Motor neuron (in vitro differentiated cells): ENCODE data around the gene ENO1. TPM values are rescaled to one million over a fixed set of nuclear protein-coding genes. Genes with fewer than 3 reads are reported as not detected.
"Not testable (repeated sequence)": the region's sequence is repeated elsewhere in the genome, so short reads cannot be mapped to it uniquely, and the experiment has no call there.

Experiments used
- ATAC-seq, 8 experiments: fragments of 200-7000 bp; cut with Tn5 transposase; replicated peaks in 6 of 8; 2 replicates each; pipeline ENCODE4 v1.8.0; 2021; ENCODE audit warnings: mild to moderate bottlenecking in 8 of 8, moderate library complexity in 8 of 8
- H3K27ac ChIP-seq, 2 donors: fragments of 250-450 bp; sonication (Bioruptor Pico); 2 replicates each; pipeline ENCODE4 v1.9.0; 2021; ENCODE audit warnings: antibody characterized with exemption in 2 of 2, mild to moderate bottlenecking in 2 of 2, moderate library complexity in 1 of 2
- H3K4me1 ChIP-seq, 2 donors: fragments of 250-450 bp; sonication (Bioruptor Pico); replicated peaks in 1 of 2; 2 replicates each; pipeline ENCODE4 v1.6.1; 2021; ENCODE audit warnings: antibody characterized with exemption in 2 of 2, mild to moderate bottlenecking in 2 of 2, moderate library complexity in 1 of 2
- H3K4me3 ChIP-seq, 5 donors: fragments of 250-450 bp; sonication (Bioruptor Pico); 2 replicates each; pipeline ENCODE4 v1.9.0; 2021; ENCODE audit warnings: antibody characterized with exemption in 5 of 5, mild to moderate bottlenecking in 5 of 5, moderate library complexity in 4 of 5
- WGBS, 10 experiments: fragments of 450-650 bp; shearing (Covaris generic); methylation state at CpG; one replicate each; pipeline ENCODE4 v1.0.0; 2022; 5-methylcytosine and 5-hydroxymethylcytosine counted together
- in situ Hi-C, 9 experiments: fragments of 400-800 bp; cut with MboI; loops; one replicate each; pipeline ENCODE4 v1.15.0; 2021; ENCODE audit warnings: low sequenced_read_pairs in 9 of 9, low pct_unique_long_range_greater_than_20kb in 2 of 9; ENCODE audit not compliant: unreplicated experiment in 9 of 9
- total RNA-seq, 8 experiments: library from RNA; unstranded; fragments of 300-600 nt; gene quantifications; 2 replicates each; pipeline versions ENCODE4 v1.2.3 to v1.2.4, GENCODE V29; 2022

Gene ENO1
- total RNA-seq, 8 experiments from 2014 or later: 1,090 to 3,052 (median 1,563) TPM

GRCh38 chr1:8889925-8890785 lies 11.7 kb upstream of the ENO1 start:
- H3K4me1 ChIP-seq: peaks cover 0 to 5% of the 10 kb centered on the region in 2 donors
- WGBS, 10 experiments: 7 to 97% (median 88%) methylated on average over 3 to 18 of the region's 18 CpGs
- ATAC-seq: peak; percentile 40 to 93 (median 66)
- H3K27ac ChIP-seq: no peak overlapping the region
- in situ Hi-C loops: no loop called here
- H3K4me3 ChIP-seq: no peak overlapping the region

- ATAC-seq: peak in 1 of 8 experiments; percentile 73
- Histone ChIP-seq H3K4me3 (no peak overlapping the region), H3K4me1 (peaks cover 0 to 5% of the 10 kb centered on the region in 2 donors), H3K27ac (no peak overlapping the region)
- in situ Hi-C loops: no loop called here
- WGBS, 10 experiments: 0 to 95% (median 86%) methylated on average over 2 to 10 of the region's 11 CpGs; no CpG with 5 or more reads in 2 of the 10 experiments
These were observed 10.8 kb upstream of the ENO1 start for GRCh38 chr1:8889103-8889846.

- H3K27ac ChIP-seq: no peak overlapping the region
- in situ Hi-C loops: no loop called here
- no peak for ATAC-seq
- peaks cover 0 to 11% of the 10 kb centered on the region in 2 donors for H3K4me1 ChIP-seq
- WGBS, 10 experiments: 78 to 100% (median 86%) methylated on average over 2 of the region's 2 CpGs; no CpG with 5 or more reads in 3 of the 10 experiments
- H3K4me3 ChIP-seq: no peak overlapping the region
These were observed 8.1 kb upstream of the ENO1 start for GRCh38 chr1:8886589-8886988.

- in situ Hi-C loops, H3K27ac ChIP-seq, ATAC-seq, H3K4me3 ChIP-seq: not testable (repeated sequence)
- H3K4me1 ChIP-seq: peaks cover 0 to 11% of the 10 kb centered on the region in 2 donors
- WGBS, 10 experiments: 89 to 97% (median 93%) methylated on average over 2 to 9 of the region's 9 CpGs; no CpG with 5 or more reads in 4 of the 10 experiments
These were observed 7.6 kb upstream of the ENO1 start for GRCh38 chr1:8886031-8886524.

DNA sequence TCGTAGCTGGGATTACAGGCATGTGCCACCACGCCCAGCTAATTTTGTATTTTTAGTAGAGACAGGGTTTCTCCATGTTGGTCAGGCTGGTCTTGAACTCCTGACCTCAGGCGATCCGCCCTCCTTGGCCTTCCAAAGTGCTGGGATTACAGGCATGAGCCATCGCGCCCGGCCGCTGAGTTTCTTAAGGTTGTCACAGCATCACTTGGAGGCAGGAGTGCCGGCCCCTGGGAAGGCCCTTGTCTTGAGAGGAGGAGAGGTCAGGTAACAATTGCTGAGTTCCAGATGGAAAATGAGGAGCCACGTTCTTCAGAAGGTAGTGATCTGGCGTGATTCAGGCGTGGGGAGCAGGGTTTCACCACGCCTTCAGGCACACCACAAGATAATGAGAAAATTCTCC lies 5.6 kb upstream of the ENO1 start:
- H3K4me3 ChIP-seq, in situ Hi-C loops, ATAC-seq, H3K27ac ChIP-seq: not testable (repeated sequence)
- H3K4me1 ChIP-seq: peaks cover 18 to 26% of the 10 kb centered on the region in 2 donors
- WGBS, 10 experiments: 60 to 100% (median 91%) methylated on average over 2 to 9 of the region's 13 CpGs; no CpG with 5 or more reads in 2 of the 10 experiments

GRCh38 chr1:8883491-8883890 lies 5.0 kb upstream of the ENO1 start:
- in situ Hi-C loops: no loop called here
- 0 to 80% (median 28%) methylated on average over 1 to 3 of the region's 3 CpGs; no CpG with 5 or more reads in 1 of the 10 experiments for WGBS, 10 experiments
- Histone ChIP-seq H3K27ac (no peak overlapping the region), H3K4me1 (peaks cover 18 to 26% of the 10 kb centered on the region in 2 donors), H3K4me3 (no peak overlapping the region)
- no peak for ATAC-seq

DNA sequence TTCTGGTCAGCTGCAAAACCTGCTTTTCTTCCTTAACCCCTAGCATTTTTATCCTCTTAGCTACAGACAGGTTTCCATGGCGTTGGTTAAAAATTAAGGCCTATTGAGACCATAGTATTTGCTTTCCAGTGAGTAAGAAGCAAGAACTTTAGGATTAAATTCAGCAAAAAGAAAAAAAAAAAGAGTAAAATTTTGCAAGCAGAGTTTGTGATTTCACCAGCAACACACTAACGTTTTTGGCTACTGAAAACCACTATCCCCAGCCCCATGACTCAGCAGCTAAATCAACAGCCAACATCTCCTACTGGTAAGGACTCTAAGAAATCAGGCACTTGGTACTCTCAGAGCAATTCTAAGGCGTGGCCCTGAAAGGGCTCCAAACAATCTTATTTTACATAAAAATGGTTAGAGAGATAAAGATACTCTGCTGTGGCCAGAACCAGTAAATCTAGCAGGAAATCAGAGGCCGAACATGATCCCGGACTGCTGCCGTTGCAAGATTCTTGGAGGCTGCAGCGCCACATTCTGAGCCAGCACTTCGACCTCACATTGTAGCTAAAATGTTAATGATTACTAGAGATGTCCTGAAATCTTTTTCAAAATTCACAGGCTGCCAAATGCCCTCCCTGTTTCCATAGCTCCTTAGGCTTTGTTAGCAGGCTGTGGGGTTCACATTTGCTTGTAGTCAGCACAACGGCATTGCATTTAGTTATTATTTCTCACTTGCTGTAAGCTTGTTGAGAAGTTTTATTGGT lies 1.6 kb upstream of the ENO1 start:
- Histone ChIP-seq H3K4me3 (peak overlapping the region in 4 of 5 donors; percentile 77 to 94 (median 82)), H3K4me1 (peaks cover 37 to 43% of the 10 kb centered on the region in 2 donors), H3K27ac (peak overlapping the region; percentile 93 to 98)
- peak in 4 of 8 experiments; percentile 1 to 19 (median 10) for ATAC-seq
- WGBS, 10 experiments: 0 to 33% (median 7%) methylated on average over 1 to 9 of the region's 9 CpGs
- in situ Hi-C loops: no loop called here

- no peak for ATAC-seq
- H3K4me1 ChIP-seq: peaks cover 43 to 49% of the 10 kb centered on the region in 2 donors
- in situ Hi-C loops: no loop called here
- peak overlapping the region; percentile 93 to 98 for H3K27ac ChIP-seq
- 0 to 18% (median 15%) methylated on average over 2 to 11 of the region's 11 CpGs; no CpG with 5 or more reads in 2 of the 10 experiments for WGBS, 10 experiments
- peak overlapping the region; percentile 77 to 94 (median 84) for H3K4me3 ChIP-seq
These were observed 1.0 kb upstream of the ENO1 start for GRCh38 chr1:8879464-8879921.

DNA sequence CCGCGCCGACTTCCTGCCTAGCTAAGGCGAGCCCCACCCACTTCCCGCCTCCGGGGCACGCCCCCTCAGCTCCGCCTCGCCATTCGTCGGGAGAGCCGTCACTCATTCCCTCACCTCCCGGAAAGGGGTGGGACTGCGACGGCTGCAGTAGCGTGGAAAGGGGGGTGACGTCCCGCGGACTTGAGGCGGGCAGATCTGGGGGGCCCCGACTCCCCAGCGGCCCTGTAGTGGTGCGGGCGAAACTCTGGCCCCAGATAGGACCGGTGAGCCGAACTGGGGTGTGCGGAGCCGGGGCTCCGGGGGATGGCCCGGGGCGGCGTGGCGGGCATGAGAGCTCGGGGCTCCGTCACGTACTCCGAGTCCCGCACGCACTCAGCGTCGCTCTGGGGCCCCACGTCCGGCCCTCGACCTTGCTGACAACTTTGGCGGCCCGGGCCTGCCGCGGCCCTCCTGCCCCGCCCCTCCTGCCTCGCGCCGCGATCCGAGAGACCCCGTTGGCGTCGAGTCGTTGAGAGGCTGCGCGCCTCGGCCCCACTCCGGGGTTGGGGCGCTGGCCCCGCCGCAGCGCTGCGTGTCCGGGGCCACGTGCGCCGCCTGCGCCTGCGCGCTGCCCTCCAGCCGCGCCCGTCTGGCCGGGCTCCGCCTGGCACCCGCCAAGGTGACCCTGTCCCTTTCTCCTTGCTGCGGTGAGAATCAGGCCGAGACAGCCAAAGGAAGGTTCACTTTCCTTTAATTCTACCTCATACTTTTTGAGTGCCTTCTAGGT lies 395 bp upstream of the ENO1 start:
- 0 to 2% (median 0%) methylated on average over 2 to 17 of the region's 82 CpGs; no CpG with 5 or more reads in 7 of the 10 experiments for WGBS, 10 experiments
- peak overlapping the region; percentile 77 to 94 (median 84) for H3K4me3 ChIP-seq
- peak overlapping the region; percentile 93 to 98 for H3K27ac ChIP-seq
- peaks cover 48 to 55% of the 10 kb centered on the region in 2 donors for H3K4me1 ChIP-seq
- ATAC-seq: peak; percentile 61 to 86 (median 81)
- in situ Hi-C loops: no loop called here

DNA sequence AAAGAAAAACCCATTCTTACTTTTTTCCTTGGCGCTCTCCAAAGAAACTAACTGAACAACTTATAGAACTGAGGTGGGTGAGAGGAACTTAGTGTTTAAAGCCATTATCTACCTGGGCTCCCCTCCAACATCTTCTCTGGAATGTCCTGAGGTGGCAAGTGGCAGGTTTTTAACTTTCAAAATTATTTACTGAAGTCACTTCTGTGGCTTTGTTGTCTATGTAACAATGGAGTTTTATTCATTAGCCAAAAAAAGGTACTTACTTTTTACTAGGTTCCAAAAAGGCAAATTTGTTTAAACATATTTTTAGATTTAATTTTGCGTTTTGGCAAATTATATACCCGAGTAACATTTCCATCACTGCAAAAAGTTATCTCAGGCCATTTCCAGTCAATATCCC lies 2.4 kb downstream of the ENO1 start:
- WGBS, 10 experiments: 21 to 83% (median 57%) methylated on average over 2 to 3 of the region's 3 CpGs; no CpG with 5 or more reads in 1 of the 10 experiments
- peak overlapping the region; percentile 77 to 94 (median 84) for H3K4me3 ChIP-seq
- ATAC-seq: no peak
- H3K4me1 ChIP-seq: peaks cover 69 to 72% of the 10 kb centered on the region in 2 donors
- no peak overlapping the region for H3K27ac ChIP-seq
- in situ Hi-C loops: no loop called here

DNA sequence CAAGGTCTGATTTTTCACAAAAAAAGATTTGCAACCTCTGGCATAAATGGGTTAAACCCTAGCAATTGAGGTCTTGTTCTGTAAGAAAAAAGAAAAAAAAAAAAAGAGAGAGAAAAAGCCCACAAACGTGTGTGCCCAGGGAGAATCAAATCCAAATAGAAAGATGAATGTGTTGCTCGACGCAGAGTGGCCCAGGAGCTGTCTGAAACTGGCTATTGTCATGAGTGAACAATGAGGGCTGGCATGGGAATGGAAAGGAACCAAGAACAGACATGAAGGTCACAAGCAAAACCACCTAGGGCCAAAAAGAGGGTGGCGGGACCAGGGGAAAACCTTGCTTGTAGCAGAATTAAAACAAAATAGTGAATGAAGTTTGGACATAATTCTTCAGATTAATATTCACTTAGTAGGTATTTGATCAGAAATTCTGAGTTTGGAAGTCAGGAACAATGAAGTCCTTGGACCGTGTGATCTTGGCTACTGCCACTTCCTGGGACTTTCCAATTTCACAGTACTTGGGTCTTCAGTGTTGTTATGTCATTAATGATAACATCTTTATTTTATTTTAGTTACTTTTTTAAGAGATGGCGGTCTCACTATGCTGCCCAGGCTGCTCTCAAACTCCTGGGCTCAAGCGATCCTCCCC lies 3.1 kb downstream of the ENO1 start:
- Histone ChIP-seq H3K27ac (no peak overlapping the region), H3K4me3 (peak overlapping the region; percentile 0 to 94 (median 77)), H3K4me1 (peaks cover 62 to 65% of the 10 kb centered on the region in 2 donors)
- in situ Hi-C loops: no loop called here
- 14 to 63% (median 34%) methylated on average over 3 to 7 of the region's 7 CpGs for WGBS, 10 experiments
- ATAC-seq: no peak
